GM18951 (cell line): ENCODE data around the gene POU2AF1.
"Not testable (repeated sequence)": the region's sequence is repeated elsewhere in the genome, so short reads cannot be mapped to it uniquely, and the experiment has no call there.

Experiments
- POLR2A ChIP-seq: IDR thresholded peaks from 4 replicates; pipeline ENCODE4 v1.6.1; 2011; ENCODE audit warnings: mild to moderate bottlenecking; ENCODE audit not compliant: insufficient read length, insufficient read depth; ENCODE audit errors: extremely low read depth
- in situ Hi-C: fragments of 300-500 bp; cut with MboI; formaldehyde crosslinking; loops from one replicate; pipeline ENCODE4 v1.12.0; 2022; ENCODE audit warnings: low sequenced_read_pairs, mixed read lengths, inconsistent platforms; ENCODE audit not compliant: unreplicated experiment

The POU2AF1 gene

GRCh38 chr11:111403051-111403726 is 24.1 kb upstream of the POU2AF1 start:
- TF ChIP-seq POLR2A = no peak
- in situ Hi-C loops = no loop called here

- in situ Hi-C loops = no loop called here
- no peak for TF ChIP-seq POLR2A
Observed at GRCh38 chr11:111402411-111402810, 23.3 kb upstream of the POU2AF1 start.

- in situ Hi-C loops = not testable (repeated sequence)
Observed at GRCh38 chr11:111401957-111402356, 22.9 kb upstream of the POU2AF1 start.

GRCh38 chr11:111400595-111400994 is 21.5 kb upstream of the POU2AF1 start:
- TF ChIP-seq POLR2A = no peak
- in situ Hi-C loops = no loop called here

- in situ Hi-C loops = no loop called here
Observed at GRCh38 chr11:111399187-111400031, 20.3 kb upstream of the POU2AF1 start.

GRCh38 chr11:111397034-111397433 is 18.0 kb upstream of the POU2AF1 start:
- TF ChIP-seq POLR2A = no peak
- in situ Hi-C loops = no loop called here

More at GRCh38 chr11:111399187-111400031, 20.3 kb upstream of the POU2AF1 start:
- TF ChIP-seq POLR2A = no peak

GRCh38 chr11:111395749-111396148 is 16.7 kb upstream of the POU2AF1 start:
- in situ Hi-C loops = no loop called here
- TF ChIP-seq POLR2A = no peak

- in situ Hi-C loops = no loop called here
- TF ChIP-seq POLR2A = no peak
Observed at GRCh38 chr11:111395081-111395480, 16.0 kb upstream of the POU2AF1 start.

- in situ Hi-C loops = not testable (repeated sequence)
Observed at GRCh38 chr11:111394147-111394546, 15.1 kb upstream of the POU2AF1 start.

- in situ Hi-C loops = no loop called here
- no peak for TF ChIP-seq POLR2A
Observed at GRCh38 chr11:111393585-111393984, 14.5 kb upstream of the POU2AF1 start.

GRCh38 chr11:111393096-111393495 is 14.0 kb upstream of the POU2AF1 start:
- no peak for TF ChIP-seq POLR2A
- in situ Hi-C loops = no loop called here

GRCh38 chr11:111392552-111392951 is 13.5 kb upstream of the POU2AF1 start:
- no peak for TF ChIP-seq POLR2A
- in situ Hi-C loops = no loop called here

- in situ Hi-C loops = no loop called here
- TF ChIP-seq POLR2A = no peak
Observed at GRCh38 chr11:111391328-111392124, 12.5 kb upstream of the POU2AF1 start.
